ENCODE measurements around the gene KCTD15. TPM values are rescaled to one million over a fixed set of nuclear protein-coding genes. Genes with fewer than 3 reads are reported as not detected.

KCTD15 gene
- total RNA-seq, 1 experiment from 2014 or later: 4.6 TPM

DNA sequence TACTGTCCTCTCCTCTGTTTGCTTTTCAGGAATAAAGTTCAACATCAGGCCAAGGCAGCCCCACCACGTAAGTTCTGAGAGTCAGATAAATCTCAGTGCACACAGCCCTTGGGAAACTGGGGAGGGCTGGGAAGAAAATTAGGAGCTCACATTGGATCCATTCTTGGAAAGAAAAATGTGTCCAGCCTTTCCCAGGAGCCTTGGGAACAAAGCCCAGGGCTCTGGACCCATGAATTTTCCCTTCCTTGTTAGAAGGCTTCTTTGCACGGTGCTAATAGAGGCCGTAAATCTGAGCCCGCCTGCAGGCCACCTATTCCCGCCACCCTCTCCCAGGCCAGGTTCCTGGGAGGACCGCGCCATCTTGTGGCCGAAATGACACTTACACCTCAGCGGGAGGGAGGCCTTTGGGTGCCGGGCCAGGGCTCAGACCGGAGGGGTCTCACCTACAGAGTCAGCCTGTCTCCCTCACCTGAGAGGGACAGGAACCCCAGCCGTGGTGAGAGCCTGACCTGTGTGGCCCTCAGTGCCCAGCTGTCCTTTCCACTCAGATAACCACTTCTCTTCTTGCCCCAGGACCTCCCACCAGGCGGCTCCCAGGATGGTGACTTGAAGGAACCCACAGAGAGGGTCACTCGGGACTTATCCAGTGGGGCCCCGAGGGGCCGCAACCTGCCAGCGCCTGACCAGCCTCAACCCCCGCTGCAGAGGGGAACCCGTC, 25.1 kb upstream of the KCTD15 start:
- DNase-seq (ENCODE audit: low spot score): peak; percentile 51

DNA sequence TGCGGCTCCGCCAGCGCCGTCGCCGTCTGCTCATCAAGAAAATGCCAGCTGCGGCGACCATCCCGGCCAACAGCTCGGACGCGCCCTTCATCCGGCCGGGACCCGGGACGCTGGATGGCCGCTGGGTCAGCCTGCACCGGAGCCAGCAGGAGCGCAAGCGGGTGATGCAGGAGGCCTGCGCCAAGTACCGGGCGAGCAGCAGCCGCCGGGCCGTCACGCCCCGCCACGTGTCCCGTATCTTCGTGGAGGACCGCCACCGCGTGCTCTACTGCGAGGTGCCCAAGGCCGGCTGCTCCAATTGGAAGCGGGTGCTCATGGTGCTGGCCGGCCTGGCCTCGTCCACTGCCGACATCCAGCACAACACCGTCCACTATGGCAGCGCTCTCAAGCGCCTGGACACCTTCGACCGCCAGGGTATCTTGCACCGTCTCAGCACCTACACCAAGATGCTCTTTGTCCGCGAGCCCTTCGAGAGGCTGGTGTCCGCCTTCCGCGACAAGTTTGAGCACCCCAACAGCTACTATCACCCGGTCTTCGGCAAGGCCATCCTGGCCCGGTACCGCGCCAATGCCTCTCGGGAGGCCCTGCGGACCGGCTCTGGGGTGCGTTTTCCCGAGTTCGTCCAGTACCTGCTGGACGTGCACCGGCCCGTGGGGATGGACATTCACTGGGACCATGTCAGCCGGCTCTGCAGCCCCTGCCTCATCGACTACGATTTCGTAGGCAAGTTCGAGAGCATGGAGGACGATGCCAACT, 24.4 kb upstream of the KCTD15 start:
- DNase-seq (ENCODE audit: low spot score): no peak

DNA sequence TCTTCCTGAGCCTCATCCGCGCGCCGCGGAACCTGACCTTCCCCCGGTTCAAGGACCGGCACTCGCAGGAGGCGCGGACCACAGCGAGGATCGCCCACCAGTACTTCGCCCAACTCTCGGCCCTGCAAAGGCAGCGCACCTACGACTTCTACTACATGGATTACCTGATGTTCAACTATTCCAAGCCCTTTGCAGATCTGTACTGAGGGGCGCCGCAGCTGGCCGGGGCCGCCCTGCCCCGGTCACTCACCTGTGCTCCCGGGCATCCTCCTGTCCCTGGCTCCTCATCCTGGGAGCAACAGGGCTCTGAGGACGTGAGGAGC, 23.9 kb upstream of the KCTD15 start:
- no peak for DNase-seq (ENCODE audit: low spot score)

DNA sequence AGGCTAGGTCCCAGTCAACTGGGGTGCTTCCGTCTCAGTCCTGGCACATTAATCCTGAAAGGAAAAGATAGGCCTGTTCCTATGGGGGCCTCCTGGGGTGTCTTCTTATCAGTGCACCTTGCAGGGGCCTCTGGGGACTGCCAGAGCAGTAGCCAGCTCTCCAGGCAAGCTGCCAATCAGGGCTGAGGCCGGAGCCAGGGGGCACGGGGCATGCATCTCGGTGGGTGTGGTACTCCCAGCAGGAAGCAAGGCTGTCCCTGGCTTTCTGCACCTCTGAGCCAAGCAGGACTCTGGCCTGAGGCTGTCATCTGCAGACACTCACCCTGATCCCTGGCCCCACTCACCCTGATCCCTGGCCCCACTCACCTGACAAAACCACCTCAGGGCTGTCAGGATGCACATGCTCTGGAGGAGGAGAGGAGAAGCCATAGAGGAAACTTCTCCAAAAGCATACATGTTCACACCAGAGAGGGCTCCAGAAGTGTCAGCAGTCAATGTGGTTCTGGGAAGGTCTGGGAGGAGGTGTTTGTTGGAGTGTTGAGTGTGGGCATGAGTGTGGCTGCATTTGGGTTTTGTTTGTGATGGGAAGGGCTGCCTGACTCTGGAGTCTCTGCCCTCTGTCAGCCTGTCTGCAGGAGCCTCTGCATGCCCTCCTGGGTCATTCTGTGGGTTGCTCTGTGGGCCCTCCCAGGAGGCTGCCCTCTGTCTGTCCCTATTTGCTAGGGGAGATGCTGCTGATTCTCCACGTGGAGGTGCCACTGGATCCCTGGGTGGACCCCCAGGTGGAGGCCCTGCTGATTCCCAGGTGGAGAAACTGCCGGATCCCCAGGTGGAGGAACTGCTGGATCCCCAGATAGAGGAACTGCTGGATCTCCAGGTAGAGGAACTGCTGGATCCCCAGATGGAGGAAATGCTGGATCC, 22.7 kb upstream of the KCTD15 start:
- no peak for DNase-seq (ENCODE audit: low spot score)

DNA sequence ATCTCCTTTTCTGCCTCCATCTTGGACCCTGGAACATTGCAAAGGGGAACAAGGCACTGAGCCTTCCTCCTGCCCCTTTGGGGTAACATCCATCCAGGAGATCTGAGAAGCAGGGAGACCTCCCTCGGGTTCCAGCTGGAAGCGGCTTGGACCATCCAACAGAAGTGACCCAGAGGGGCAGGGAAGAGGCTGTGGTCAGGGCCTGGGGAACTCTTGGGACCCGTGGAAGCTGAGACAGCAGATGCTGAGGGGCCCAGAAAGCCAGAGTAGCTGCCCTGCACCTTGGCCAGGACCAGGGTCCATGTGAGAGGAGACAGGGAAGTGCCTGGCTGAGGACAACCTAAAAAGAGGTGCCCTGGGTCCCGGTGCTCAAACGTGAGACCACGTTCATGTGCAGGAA, 21.9 kb upstream of the KCTD15 start:
- no peak for DNase-seq (ENCODE audit: low spot score)

DNA sequence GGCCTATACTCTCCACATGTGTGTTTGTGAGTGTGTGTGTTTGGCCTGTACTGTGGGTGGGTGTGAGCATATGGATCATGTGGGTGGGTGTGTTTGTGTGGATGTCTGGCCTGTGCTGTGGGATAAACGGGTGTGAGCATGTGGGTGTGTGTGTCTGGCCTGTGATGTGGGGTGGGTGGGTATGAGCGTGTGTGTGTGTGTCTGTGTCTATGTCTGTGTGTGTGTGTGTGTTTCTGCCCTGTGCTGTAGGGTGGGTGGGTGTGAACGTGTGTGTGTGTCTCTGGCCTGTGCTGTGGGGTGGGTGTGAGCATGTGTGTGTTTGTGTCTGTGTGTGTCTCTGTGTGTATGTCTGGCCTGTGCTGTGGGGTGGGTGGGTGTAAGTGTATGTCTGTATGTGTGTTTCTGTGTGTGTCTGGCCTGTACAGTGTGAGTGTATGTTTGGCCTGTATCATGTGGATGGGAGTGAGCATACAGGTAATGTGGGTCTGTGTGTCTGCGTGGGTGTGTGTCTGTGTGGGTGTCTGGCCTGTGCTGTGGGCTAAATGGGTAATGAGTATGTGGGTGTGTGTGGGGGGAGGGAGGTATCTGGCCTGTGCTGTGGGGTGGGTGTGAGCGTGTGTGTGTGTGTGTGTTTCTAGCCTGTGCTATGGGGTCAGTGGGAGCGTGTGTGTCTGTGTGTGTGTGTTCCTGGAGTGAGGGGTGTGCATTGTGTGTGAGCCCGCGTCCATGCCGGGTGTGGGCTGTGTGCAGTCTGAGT, 20.8 kb upstream of the KCTD15 start:
- no peak for DNase-seq (ENCODE audit: low spot score)

DNA sequence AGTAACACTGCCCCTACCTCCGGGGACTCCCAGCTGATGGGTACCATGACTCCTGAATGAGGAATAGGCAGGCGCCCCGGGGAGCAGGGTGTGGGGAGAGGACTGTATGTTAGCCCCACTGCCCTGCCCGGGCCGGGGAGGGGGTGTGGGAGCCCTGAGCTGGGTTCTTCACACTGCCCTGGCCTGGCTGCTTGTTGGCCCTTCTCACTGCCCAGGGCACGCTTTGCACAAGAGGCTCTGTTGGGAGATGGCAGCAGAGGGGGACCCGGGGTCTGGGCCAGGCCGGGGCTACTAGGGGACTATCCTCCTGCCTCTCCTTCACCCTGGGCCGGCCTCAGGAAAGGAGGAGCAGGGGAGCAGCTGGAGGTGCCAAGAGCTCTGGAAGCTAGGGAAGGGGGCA, 19.3 kb upstream of the KCTD15 start:
- no peak for DNase-seq (ENCODE audit: low spot score)

DNA sequence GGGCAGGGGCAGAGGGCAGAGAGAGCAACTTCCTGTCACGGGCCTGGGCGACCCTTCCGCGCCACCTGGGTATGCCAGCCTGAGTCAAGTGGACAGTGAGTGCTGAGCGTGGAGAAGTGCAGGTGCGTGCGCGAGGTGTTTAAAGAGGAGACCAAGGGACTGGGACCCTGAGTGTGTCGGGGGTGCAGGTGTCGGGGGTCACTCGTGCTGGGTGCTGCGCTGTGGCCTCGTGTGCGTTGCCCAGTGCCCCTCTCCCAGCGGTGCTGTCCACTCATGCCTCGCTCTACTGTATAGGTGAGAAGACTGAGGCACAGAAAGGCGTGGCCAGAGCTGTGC, 18.9 kb upstream of the KCTD15 start:
- no peak for DNase-seq (ENCODE audit: low spot score)

DNA sequence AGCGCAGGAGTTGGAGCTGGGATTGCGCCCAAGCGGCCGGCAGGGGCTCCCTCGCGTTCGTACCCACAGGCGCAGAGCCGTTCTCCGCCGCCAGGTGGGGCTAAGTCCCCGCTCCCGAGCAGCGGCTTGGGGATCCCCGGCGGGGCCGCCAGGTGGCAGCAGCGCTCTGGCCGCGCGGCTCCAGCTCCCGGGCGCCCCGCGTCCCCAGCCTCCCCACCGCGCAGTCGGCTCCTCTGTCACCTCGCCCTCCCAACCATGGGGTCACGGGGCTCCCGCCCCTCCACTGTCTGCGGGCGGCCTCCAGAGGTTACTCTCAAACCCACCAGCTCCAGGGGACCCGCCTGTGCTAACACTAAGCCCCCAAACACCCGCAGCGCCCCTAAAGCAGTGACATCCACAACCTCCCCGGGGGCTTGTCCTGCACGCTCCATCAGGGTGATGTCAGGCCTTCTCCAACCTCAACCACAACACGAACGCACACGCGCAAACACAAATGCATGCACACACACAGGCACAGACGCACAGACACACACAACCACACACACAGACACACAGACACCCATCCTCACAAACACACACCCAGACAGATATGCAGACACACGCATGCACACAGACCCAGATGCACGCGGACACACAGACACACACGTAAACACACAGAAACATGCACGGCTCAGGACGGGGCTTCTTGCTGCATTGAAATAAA, 18.4 kb upstream of the KCTD15 start:
- DNase-seq (ENCODE audit: low spot score): peak; percentile 64

DNA sequence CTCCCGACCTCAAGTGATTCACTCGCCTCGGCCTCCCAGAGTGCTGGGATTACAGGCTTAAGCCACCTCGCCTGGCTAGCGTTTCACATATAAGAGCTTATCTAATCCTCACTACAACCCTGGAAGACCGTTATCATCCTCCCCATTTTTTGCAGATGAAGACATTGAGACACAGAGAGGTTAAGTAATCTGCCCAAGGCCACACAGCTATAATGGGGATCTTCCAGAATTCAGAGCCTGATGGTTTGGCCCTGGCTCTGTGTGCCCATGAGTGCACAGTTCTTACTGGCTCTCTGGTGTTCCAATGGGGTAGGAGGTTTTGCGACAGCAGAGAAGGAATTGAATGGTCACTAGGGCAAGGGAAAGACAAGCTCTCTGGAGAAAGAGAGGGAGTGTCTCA, 16.8 kb upstream of the KCTD15 start:
- no peak for DNase-seq (ENCODE audit: low spot score)

DNA sequence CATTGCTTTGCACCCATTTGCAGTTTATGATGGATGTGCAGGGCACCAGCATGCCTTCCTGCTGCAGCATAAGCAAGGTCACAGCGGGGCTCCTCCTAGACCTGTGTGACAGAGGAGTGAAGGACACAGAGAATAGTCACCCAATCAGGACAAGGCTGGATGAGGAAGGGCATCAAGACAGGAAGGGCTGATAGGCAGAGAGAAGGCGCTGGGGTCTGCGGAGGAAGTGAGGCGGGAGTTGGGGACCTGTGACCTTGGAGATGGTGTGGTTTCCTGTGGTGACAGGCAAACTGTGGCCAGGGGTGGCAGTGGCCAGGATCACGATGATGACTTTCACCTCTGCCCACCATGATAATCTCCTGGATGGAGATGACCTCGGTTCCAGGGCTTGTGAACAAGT, 16.4 kb upstream of the KCTD15 start:
- DNase-seq (ENCODE audit: low spot score): no peak

DNA sequence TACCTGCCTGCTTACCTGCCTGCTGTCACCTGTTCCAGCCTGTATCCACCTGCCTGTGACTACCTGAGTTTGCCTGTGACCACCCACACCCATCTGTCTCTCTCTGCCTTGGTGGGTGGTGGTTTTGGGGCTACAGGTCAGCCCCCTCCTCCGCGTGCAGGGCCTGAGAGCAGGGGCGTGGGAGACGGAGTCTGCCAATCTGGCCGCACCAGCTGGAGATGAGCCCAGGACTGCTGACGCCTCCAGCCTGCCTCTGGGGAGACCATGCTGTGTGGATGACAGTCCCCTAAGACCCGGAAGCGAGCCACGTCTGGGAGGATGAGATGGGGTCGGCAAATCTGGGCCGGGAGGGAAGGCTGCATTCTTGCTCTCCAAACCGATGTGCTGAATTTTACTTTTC, 15.9 kb upstream of the KCTD15 start:
- DNase-seq (ENCODE audit: low spot score): no peak

DNA sequence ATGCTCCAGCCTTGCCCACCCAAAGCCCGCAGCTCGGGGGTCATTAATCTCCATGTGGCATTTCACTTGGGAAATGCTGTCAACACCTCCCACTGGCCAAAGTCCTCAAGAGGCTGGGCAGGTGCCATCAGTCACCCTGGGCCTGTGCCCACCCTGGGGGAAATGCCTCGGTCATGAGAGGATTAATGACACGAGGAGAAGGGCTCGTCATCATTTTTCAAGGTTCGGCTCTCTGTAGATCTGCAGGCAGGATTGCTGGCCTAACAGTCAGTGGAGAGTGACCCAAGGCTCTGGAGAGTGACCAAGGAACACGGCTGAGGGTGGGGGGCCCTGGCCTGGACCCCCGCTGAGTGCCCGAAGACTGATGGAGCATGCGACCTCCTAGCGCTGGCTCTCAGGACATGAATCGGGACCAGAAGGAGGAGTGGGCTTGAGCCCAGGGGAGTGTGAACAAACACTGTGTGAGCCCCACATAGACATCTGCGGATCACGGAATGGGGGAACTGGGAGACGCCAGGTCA, 15.2 kb upstream of the KCTD15 start:
- DNase-seq (ENCODE audit: low spot score): no peak

DNA sequence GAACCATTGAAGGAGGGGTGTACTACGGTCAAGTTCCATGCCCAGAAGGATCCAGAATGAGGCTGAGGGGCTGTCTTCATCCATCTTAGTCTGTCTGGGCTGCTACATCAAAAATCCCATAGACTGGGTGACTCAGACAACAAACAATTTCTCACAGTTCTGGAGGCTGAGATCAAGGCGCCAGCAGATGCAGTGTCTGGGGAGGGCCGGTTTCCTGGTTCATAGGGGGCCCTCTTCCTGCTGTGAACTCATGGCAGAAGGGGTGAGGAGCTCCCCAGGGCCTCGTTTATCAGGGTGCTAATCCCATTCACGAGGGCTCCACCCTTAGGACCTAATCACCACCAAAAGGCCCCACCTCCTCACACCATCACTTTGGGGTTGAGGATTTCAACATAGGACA, 14.7 kb upstream of the KCTD15 start:
- DNase-seq (ENCODE audit: low spot score): no peak

DNA sequence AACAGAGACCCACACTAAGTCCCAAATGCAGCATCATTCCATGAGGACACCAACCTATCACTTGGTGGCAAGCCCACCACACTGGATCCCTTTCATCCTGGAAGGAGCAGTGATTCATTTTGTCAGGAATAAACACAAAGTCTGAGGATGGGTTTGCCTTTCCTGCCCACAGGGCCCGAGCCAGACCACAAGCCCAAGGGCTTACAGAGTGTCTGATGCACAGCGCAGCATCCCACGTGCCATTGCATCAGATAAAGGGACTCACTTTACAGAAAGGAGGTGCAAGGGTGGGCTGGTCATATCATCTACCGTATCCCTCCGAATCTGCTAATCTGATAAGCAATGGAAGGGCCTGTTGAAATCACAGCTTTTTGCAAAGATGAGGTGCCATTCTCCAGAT, 12.2 kb upstream of the KCTD15 start:
- DNase-seq (ENCODE audit: low spot score): no peak

DNA sequence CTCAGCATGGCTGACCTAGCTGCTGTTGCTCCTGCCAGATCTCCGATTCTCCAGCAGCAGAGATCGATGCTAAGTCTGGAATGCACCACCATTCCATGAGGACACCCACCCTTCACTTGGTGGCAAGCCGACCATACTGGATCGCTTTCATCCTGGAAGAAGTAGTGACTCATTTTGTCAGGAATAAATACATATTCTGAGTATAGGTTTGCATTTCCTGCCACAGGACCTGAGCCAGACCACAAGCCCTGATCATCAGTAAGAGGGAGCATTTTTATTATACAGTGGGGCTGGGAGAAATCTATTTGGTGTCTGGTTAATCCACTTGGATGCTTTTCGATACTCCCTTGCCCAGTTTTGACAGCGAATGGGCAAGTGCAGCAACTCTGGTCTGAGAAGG, 10.9 kb upstream of the KCTD15 start:
- peak; percentile 27 for DNase-seq (ENCODE audit: low spot score)

DNA sequence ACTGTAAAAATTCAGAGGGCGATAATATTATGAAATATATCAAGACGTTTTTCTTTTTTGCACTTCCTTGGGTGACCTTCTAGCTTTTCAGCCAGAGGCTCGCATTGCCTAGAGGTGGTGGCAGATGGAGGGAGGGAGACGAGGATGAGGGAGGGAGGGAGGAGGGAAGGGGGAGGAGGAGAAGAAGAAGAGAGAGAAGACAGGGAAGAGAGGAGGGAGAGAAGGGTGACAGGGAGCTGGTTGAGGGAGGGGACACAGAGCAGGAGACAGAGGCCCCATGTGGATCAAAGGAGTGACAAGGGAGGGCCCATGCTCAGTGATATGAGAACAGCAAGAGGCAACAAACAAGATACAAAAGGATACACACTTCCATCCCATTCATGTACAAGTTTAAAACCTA, 8.0 kb upstream of the KCTD15 start:
- DNase-seq (ENCODE audit: low spot score): no peak

DNA sequence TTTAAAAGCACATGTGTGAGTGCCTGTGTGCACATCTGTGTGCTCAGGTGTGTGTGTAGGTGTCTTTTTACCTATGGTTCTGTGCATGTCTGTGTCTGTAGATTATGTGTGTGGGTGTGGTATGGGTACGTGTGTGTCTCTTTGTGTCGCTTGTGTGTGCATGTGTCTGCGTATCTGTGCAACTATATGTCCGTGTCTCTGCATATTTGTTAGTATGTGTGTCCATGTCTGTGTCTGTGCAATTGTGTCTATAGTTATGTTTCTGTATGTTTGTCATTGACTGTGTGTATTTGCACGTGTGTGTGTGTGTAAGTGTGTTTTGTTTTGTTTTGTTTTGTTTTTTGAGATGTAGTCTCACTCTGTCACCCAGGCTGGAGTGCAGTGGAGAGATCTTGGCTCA, 7.3 kb upstream of the KCTD15 start:
- no peak for DNase-seq (ENCODE audit: low spot score)

DNA sequence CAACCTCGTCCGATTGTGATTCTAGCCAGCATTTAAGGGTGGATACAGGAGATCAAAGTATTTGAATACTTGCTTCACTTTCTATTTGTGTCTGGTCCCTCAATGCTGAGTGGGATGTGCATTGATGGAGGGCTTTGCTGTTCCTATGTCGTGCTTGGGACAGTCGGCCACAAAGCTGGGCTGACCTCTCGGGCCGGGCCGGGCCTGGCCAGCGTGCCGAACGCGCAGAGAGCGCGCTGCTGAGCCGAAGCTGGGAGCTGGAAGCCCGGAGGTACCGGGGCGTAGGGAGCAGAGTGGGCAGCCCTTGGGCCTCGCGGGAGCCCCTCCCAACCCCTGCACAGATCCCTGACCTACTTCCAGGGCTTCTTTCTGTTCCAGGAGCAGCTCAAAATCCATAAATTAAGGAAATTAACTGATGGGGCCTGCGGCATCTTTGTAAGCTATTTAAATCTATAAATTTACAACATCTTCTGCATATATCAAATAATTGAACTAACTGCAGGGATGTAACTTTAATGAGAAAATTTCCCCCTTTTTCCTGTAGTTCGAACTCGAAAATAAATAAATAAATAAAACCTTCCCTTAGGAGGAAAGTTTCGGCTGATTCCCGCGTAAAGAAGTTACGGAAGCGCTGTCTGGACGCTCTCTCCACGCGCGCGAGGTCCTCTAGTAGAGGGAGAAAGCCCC, 1.8 kb upstream of the KCTD15 start:
- no peak for DNase-seq (ENCODE audit: low spot score)

DNA sequence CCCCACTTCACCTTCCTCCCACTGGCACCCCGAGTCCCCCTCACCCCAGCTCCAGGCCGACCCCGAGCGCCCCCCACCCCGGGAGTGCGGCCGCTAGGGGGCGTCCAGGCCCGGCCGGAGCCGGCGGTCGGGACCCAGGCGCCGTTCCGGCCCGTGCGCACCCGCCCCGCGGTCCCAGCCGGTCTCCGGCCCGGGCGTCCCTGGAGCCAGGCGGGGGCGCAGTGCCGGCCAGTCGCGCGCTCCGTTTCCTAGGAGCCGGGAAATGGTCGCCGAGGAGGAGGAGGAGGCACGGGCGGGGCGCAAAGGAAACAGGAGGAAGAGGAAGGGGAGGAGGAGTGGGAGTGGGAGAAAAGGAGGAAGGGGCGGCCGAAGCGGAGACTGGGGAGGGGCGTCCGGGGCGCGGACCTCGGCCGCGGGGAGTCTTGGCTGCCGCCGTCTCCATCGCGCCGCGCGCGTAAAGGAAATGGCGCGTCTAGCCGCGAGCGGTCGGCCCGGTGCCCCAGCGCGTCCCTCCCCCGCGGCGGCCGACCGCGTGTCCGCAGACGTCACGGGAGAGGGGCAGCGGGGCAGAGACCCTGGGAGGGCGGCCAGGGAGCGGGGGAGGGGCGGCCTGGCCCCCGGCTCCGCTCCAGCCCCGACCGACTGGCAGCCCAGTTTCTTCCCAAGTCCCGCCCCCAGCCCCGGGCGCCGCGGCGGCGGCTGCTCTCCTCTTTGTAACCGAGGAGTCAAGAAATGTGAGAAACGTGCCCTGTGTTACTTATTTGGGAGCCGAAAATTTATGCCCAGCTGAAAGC, 1.1 kb upstream of the KCTD15 start:
- DNase-seq (ENCODE audit: low spot score): no peak
